Measurements from ENCODE around the gene DMAC2L. TPM values are rescaled to one million over a fixed set of nuclear protein-coding genes. Genes with fewer than 3 reads are reported as not detected.

The DMAC2L gene
- total RNA-seq, 4 donors from 2014 or later: 7.5 to 23.1 (median 20.4) TPM

GRCh38 chr14:50301914-50302313 is 10.2 kb upstream of the DMAC2L start:
- no peak for DNase-seq (ENCODE audit: low spot score in 2 of 2)
- Histone ChIP-seq H3K27ac (no peak overlapping the region), H3K4me1 (no peaks in the 10 kb centered on the region), H3K36me3 (peaks cover 0 to 18% (median 0%) of the 10 kb centered on the region in 3 donors), H3K9me3 (no peaks in the 10 kb centered on the region), H3K4me3 (no peak overlapping the region), H3K27me3 (no peaks in the 10 kb centered on the region)
- TF ChIP-seq CTCF (IDR thresholded peaks at IDR 0.05): no peak
- no peak for TF ChIP-seq POLR2A (IDR thresholded peaks at IDR 0.05)
- TF ChIP-seq EP300 (IDR thresholded peaks at IDR 0.05): no peak

- 92 to 96% methylated on average over 8 of the region's 8 CpGs for WGBS, 2 donors
Measured at GRCh38 chr14:50303744-50304471, 8.2 kb upstream of the DMAC2L start.

GRCh38 chr14:50308363-50308915 is 3.7 kb upstream of the DMAC2L start:
- TF ChIP-seq EP300 (IDR thresholded peaks at IDR 0.05) (no peak), CTCF (IDR thresholded peaks at IDR 0.05) (no peak), POLR2A (IDR thresholded peaks at IDR 0.05) (no peak)
- no peak for DNase-seq (ENCODE audit: low spot score in 2 of 2)
- Histone ChIP-seq H3K36me3 (no peaks in the 10 kb centered on the region), H3K4me1 (peaks cover 0 to 21% (median 13%) of the 10 kb centered on the region in 4 donors), H3K27me3 (no peaks in the 10 kb centered on the region), H3K9me3 (no peaks in the 10 kb centered on the region), H3K27ac (no peak overlapping the region), H3K4me3 (no peak overlapping the region)
- WGBS, 2 donors: 90% methylated on average over 4 of the region's 4 CpGs

More at GRCh38 chr14:50303744-50304471, 8.2 kb upstream of the DMAC2L start:
- Histone ChIP-seq H3K4me3 (no peak overlapping the region), H3K4me1 (no peaks in the 10 kb centered on the region), H3K9me3 (no peaks in the 10 kb centered on the region), H3K27ac (no peak overlapping the region), H3K27me3 (no peaks in the 10 kb centered on the region), H3K36me3 (peaks cover 0 to 18% (median 0%) of the 10 kb centered on the region in 3 donors)
- TF ChIP-seq EP300 (IDR thresholded peaks at IDR 0.05) (no peak), POLR2A (IDR thresholded peaks at IDR 0.05) (no peak), CTCF (IDR thresholded peaks at IDR 0.05) (no peak)
- no peak for DNase-seq (ENCODE audit: low spot score in 2 of 2)

- TF ChIP-seq EP300 (IDR thresholded peaks at IDR 0.05) (no peak), POLR2A (IDR thresholded peaks at IDR 0.05) (no peak), CTCF (IDR thresholded peaks at IDR 0.05) (no peak)
- Histone ChIP-seq H3K27ac (no peak overlapping the region), H3K4me1 (peaks cover 0 to 25% (median 15%) of the 10 kb centered on the region in 4 donors), H3K9me3 (no peaks in the 10 kb centered on the region), H3K36me3 (no peaks in the 10 kb centered on the region), H3K27me3 (no peaks in the 10 kb centered on the region), H3K4me3 (no peak overlapping the region)
- DNase-seq (ENCODE audit: low spot score in 2 of 2): no peak
- WGBS, 2 donors: 94 to 95% methylated on average over 4 of the region's 4 CpGs
Measured at GRCh38 chr14:50310445-50310844, 1.7 kb upstream of the DMAC2L start.

GRCh38 chr14:50311337-50311971 is 670 bp upstream of the DMAC2L start:
- no peak for TF ChIP-seq POLR2A (IDR thresholded peaks at IDR 0.05)
- TF ChIP-seq CTCF (IDR thresholded peaks at IDR 0.05): peak in 2 of 5 experiments; percentile 26 to 32
- peak overlapping the region; percentile 70 to 87 (median 84) for H3K4me3 ChIP-seq

More at GRCh38 chr14:50311337-50311971, 670 bp upstream of the DMAC2L start:
- 3 to 4% methylated on average over 14 to 18 of the region's 18 CpGs for WGBS, 2 donors
- Histone ChIP-seq H3K27me3 (no peaks in the 10 kb centered on the region), H3K9me3 (no peaks in the 10 kb centered on the region), H3K36me3 (no peaks in the 10 kb centered on the region), H3K27ac (peak overlapping the region; percentile 87 to 93 (median 91)), H3K4me1 (peaks cover 0 to 25% (median 15%) of the 10 kb centered on the region in 4 donors)
- peak in 1 of 2 donors; percentile 19 for DNase-seq (ENCODE audit: low spot score in 2 of 2)

Data from tibial nerve (tissue), 4 donors.